VCaP (cell line): Measurements from ENCODE around the gene PSMD12.

Experiments used
- H3K27ac ChIP-seq: fragments of 450-650 bp; 2 replicates; pipeline ENCODE4 v1.5.1; 2017
- CTCF ChIP-seq: fragments of 450-650 bp; conservative IDR thresholded peaks from 2 replicates; pipeline ENCODE4 v1.5.1; 2017; ENCODE audit warnings: mild to moderate bottlenecking, moderate library complexity

The PSMD12 gene

GRCh38 chr17:67364847-67365737 lies 1.3 kb downstream of the PSMD12 start:
- H3K27ac ChIP-seq, result peak overlapping the region; percentile 88
- TF ChIP-seq CTCF, result no peak

- H3K27ac ChIP-seq, result no peak overlapping the region
- TF ChIP-seq CTCF, result no peak
Measured at GRCh38 chr17:67362173-67362572, 4.2 kb downstream of the PSMD12 start.

GRCh38 chr17:67360880-67361279 lies 5.5 kb downstream of the PSMD12 start:
- TF ChIP-seq CTCF, result no peak
- H3K27ac ChIP-seq, result no peak overlapping the region

DNA sequence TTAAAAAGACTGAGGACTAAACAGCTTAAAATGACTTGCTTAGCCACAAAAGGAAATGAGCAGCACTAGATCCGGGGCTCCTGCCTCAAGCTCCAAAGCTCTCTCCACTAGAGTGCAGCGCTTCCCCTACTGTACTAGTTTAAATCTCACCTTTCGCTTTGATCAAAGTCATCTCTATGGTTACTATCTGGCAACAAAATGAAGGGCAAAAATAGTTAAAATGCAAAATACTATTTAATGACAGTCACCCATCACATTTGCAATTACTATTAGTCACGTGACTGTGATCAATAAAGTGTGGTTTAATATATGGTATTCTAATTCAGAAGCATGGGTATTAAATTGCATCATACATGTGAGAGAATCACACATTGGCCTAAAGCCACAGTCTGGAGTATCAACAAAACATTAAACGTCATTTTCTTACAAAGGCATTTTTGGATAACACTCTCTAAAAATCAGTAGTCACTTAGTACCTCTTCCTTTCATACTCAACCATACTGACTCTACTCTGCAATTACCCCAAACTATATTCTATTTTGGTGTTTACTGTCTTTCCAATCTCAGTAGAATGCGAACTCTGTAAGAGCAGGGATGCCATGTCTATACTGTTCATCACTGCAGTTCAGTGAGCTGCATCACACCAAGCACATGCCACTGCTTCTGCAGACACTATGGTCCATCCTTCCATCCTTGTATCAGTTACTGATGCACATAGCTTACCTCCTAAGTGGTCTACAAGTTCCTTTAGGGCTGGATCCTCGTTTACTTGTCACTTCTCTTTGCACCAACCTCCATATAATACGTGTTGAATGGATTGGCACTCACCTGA lies 6.2 kb downstream of the PSMD12 start:
- peak overlapping the region; percentile 32 for H3K27ac ChIP-seq
- TF ChIP-seq CTCF, result peak; percentile 74

GRCh38 chr17:67358612-67359011 lies 7.8 kb downstream of the PSMD12 start:
- TF ChIP-seq CTCF, result no peak
- no peak overlapping the region for H3K27ac ChIP-seq

- H3K27ac ChIP-seq, result no peak overlapping the region
- no peak for TF ChIP-seq CTCF
Measured at GRCh38 chr17:67353929-67354574, 12.3 kb downstream of the PSMD12 start.

DNA sequence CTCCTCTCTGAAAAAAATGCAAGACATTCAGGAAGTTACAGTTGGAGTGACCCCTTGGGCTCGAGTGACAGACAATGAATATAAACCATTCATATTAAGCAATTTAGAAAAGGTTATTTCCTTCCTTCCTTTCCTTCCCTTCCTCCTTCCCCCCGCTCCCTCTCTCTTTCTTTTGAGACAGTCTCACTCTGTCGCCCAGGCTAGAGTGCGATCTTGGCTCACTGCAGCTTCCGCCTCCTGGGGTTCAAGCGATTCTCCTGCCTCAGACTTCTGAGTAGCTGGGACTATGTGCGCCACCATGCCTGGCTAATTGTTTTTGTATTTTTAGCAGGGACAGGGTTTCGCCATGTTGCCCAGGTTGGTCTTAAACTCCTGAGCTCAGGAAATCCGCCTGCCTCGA lies 13.2 kb downstream of the PSMD12 start:
- no peak overlapping the region for H3K27ac ChIP-seq
- no peak for TF ChIP-seq CTCF
